B cell (primary cell): ENCODE measurements around the gene SLIT3.

Experiments
- CTCF ChIP-seq: fragments of 200-600 bp; IDR thresholded peaks from one replicate; pipeline ENCODE4 v1.8.0; 2022; ENCODE audit warnings: antibody characterized with exemption, mild to moderate bottlenecking
- EZH2 ChIP-seq: IDR thresholded peaks from 2 replicates; pipeline ENCODE4 v1.6.1; 2012; ENCODE audit warnings: borderline replicate concordance, low read depth, mild to moderate bottlenecking, moderate library complexity, low read length; ENCODE audit not compliant: insufficient read depth, poor library complexity, severe bottlenecking

GRCh38 chr5:168876419-168876818 is 424.5 kb downstream of the SLIT3 start:
- TF ChIP-seq CTCF (no peak), EZH2 (no peak)
